ENCODE results near the gene FOXD3.
"Not testable (repeated sequence)": the region's sequence is repeated elsewhere in the genome, so short reads cannot be mapped to it uniquely, and the experiment has no call there.

FOXD3 gene

GRCh38 chr1:63321066-63321784, 1.1 kb upstream of the FOXD3 start:
- DNase-seq, result no peak

- DNase-seq, result no peak
Measured at GRCh38 chr1:63321785-63322113, 618 bp upstream of the FOXD3 start.

GRCh38 chr1:63322944-63323864, 837 bp downstream of the FOXD3 start:
- DNase-seq, result peak; percentile 30

DNA sequence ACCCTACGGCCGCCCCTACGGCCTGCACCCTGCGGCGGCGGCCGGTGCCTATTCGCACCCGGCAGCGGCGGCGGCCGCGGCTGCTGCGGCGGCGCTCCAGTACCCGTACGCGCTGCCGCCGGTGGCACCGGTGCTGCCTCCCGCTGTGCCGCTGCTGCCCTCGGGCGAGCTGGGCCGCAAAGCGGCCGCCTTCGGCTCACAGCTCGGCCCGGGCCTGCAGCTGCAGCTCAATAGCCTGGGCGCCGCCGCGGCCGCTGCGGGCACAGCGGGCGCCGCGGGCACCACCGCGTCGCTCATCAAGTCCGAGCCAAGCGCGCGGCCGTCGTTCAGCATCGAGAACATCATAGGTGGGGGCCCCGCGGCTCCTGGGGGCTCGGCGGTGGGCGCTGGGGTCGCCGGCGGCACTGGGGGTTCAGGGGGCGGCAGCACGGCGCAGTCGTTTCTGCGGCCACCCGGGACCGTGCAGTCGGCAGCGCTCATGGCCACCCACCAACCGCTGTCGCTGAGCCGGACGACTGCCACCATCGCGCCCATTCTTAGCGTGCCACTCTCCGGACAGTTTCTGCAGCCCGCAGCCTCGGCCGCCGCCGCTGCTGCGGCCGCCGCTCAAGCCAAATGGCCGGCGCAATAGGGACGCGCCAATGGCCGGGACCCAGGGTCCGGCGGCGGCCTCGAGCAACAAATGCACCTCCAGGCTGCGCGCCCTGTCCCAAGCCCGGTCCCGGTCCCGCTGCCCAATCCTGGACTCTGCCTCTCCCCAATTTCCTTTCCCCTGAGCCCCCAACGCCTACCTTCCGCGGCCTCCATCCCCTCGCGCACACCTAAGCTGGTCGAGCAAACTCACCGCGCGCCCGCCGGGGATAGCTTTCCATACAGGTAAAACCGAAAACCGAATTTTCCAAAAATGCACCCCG, 1.8 kb downstream of the FOXD3 start:
- no peak for DNase-seq

GRCh38 chr1:63324779-63325119, 2.4 kb downstream of the FOXD3 start:
- no peak for DNase-seq

DNA sequence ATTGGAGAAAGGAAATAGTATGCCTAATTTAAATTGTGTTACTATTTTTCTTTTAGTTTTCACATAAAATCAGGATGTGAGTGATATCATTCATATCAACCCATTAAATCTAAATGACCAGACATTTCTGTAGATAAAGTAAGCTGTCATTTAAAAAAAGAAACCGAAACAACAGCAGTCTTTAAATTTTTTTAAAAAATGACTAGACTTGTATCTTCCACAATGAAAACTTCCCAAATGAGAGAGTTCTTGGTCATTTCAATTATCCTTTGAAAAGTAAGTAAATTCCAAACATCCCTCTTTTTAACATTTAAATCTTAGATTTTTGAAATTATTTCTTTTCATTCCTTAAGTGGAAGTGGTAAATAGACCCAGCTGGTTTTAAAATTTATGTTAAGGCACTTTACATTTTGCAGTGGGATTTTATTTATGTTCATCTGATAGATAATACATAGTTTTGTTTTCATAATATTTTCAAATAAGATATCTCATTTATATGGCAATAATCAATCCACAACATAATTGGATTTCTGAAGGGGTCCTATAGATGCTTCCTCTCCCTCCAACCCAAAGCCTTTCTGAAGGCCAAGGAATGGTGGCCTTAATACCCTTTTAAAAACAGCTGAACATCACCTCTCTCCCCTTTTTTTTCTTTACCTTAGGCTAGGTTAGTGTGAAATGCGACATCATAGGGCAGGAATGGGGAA, 3.1 kb downstream of the FOXD3 start:
- DNase-seq, result no peak

DNA sequence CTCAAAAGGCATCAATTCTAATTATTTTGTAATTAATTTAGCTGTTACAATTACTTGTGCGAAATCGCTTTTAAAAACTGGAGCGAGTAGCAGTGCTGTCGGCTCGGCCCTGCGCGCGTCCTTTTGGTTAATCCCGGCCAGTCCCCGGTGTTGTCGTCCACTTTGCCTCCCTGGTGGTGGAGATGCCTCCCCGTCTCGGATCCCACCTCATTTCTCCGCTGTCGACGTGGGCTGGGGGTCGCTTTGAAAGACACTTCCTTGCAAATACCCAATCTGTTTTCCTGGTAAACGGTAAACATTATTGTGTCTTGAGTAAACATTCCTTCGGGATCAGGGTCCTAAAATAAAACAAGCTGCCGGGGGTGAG, 3.7 kb downstream of the FOXD3 start:
- DNase-seq, result no peak

DNA sequence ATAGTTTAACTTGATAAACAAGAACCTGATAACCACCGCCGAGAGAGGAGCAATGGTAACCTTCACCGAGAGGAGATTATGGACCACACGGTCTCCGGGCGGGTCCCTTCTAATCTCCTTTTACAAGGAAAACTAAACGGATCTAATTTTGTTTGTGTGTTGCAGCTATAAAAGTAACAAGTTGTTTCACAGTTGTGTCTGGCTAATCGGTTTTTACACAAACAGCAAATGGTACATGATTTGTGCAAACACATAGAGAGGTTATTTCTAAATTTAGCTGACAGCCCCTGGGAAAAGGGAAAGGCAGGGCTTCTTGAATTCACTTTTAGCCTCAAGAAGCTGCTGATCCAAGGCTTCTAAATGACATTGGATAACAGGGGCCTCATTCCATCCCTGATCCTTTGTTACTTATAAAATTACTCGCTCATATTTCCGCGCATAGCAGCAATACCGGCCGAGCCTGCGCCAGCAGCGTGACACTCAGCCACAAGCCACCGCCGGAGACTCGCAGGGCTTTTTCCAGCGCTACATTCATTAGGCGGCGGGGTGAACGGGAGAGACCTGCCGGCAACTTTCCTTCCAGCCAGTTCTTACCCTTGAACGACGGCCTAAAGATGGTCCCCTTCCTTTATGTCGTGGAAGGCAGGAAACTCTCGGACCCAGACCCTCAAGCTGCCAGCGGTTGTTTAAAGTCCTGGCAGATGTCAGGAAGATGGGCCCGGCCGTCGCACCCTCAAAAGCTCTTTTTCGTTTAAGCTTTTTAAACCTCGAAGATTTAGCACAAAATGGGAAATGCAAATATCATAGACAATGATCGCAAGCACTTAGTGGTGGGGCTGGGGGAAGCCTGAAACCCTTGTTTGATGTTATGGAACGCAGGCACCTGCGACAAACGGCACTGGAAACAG, 4.4 kb downstream of the FOXD3 start:
- no peak for DNase-seq

GRCh38 chr1:63327417-63328054, 5.2 kb downstream of the FOXD3 start:
- no peak for DNase-seq

DNA sequence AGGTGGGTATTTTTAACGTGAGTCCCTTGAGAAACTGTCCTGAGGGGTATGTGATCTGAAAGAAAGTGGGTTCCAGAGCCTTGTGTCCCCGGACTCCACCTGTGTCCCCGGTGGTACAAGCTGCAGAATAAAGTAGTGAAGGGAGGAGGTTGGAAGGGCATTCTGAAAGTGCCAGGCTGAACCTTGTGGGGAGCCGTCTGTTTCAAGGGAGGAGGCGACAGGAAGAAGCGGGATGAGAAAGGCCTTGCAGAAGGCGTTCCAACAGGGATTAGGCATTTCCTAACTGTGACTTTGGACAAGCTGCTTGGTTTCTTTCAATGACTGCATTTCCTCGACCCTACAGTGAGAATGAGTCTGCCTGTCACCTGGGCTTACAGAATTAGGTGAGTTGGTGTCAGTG, 5.8 kb downstream of the FOXD3 start:
- no peak for DNase-seq

DNA sequence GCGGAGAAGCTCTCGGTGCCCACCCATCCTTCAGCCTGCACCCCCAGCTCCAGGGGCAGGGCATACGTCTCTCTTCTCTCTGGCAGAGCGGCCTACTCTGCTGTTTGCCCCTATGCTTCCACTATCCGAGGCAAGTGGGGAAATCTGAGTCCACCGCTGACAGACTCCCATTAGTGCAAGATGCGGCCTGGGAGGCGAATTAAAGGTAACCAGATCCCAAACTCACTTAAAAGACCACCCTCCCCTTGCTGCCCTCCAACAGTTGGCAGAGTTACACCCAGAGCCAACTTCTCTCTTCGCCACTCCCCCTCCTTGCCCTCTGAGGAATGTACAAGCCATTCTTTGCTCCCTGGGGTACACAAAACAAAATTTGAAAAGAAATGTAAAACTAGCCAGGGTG, 6.4 kb downstream of the FOXD3 start:
- DNase-seq, result no peak

- no peak for DNase-seq
Measured at GRCh38 chr1:63329621-63330330, 7.4 kb downstream of the FOXD3 start.

GRCh38 chr1:63330331-63330916, 8.1 kb downstream of the FOXD3 start:
- DNase-seq, result no peak

DNA sequence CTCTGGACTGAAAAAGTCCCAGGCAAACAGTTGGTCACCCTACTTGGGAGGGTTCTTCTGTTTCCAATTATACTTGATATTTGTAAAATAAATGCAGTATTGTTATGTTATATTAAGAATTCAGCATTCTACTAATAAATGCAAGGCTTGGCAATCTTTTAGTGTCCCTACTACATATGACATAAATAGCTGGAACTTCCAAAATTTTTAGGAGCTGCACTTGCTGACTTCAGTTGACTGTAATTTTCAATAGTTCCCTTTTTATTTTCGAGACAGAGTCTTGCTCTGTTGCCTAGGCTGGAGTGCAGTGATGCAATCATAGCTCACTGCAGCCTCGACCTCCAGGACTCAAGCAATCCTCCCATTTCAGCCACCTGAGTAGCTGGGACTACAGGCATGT, 20.0 kb downstream of the FOXD3 start:
- no peak for DNase-seq

- no peak for DNase-seq
Measured at GRCh38 chr1:63343922-63344321, 21.6 kb downstream of the FOXD3 start.

DNA sequence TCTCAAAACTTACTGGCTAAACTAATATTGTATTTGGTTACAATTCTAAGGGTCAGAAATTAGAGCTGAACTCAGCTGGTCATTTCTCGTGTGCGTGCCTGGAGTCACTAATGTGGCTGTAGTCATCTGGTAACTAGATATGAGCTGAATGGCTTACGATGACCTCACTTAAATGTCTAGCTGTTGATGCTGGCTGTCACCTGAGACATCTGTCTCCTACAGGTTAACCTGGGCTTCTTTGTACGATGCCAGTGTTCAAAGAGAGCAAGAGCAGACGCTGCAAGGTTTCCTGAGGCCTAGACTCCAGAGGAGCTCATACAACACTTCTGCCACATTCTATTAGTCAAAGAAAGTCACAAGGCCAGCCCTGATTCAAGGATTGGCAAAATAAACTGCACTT, 28.0 kb downstream of the FOXD3 start:
- no peak for DNase-seq

- DNase-seq, result no peak
Measured at GRCh38 chr1:63352736-63353135, 30.4 kb downstream of the FOXD3 start.

- DNase-seq, result not testable (repeated sequence)
Measured at GRCh38 chr1:63356234-63356633, 33.9 kb downstream of the FOXD3 start.

- DNase-seq, result no peak
Measured at GRCh38 chr1:63359561-63359960, 37.2 kb downstream of the FOXD3 start.

GRCh38 chr1:63362073-63362472, 39.7 kb downstream of the FOXD3 start:
- no peak for DNase-seq

Measured in NCI-H2081 treated with DMSO at 0.1 percent for 48 hours (cell line).